GM12873 (cell line): ENCODE results near the gene CRNKL1.

Experiments
- CTCF ChIP-seq: IDR thresholded peaks from 2 replicates; pipeline ENCODE4 v1.5.1; 2012; ENCODE audit warnings: low read depth, mild to moderate bottlenecking, moderate library complexity, low read length, control low read depth; ENCODE audit not compliant: insufficient read depth; ENCODE audit errors: missing control alignments

The CRNKL1 gene

DNA sequence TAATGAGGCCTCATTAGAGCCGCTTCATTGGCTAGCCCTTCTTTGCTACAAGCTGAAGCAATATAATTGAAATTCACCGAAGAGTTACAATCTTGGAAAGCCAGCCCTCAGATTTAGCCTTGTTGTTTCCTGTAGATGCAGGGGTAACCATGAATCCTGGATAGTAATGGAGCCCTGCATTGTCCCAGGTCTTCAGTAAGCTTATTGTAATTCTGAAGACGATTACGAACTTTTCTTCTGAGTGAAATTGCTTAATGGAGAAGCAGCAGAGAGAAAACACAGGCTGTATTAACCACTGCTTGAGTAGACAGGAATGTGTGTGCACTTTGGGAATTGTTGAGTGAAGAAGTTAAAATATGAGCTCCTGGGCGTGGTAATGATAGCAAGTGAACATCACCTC is 61.4 kb downstream of the CRNKL1 start:
- no peak for TF ChIP-seq CTCF

DNA sequence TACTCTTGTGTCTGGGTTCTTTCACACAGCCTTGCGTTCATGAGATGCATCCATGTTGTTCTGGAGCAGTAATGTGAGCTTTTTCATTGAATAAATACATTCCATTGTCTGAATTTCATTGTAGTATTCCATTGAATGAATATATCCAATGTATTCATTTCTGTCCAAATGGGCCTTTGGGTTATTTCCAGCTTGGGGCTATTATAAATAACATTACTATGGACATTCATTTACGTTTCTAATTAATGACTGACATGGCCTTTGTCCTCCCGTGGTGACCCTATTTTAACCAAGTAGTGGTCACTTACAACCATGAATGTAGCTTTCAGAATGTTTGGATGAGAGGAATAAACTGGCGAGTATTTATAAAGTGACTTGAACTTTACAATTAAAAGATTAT is 65.2 kb downstream of the CRNKL1 start:
- no peak for TF ChIP-seq CTCF

DNA sequence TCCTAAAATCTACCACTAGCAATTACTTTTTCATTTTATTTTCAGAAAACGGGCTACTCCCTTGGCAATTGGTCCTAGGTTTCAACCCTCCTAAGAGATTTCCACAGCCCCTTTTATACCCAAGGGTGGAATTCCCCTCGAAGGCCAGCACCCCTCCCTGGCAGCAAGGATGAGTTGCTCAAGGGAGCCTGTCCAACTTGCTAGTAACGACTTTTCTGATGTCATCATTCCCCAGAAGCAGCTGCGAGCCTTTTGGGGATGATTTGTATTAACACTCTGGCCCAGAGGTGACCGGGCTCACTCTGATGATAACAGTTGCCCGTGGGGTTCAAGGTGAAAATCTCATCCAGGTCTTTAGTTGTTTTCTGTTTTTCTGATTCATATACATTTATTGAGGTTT is 65.8 kb downstream of the CRNKL1 start:
- TF ChIP-seq CTCF: no peak
